NK-92 treated with Interleukin-12 subunit alpha and Interleukin-12 subunit beta, amount 100 ng/mL, for 24 hours (cell line): Measurements from ENCODE around the gene PCSK5.
"Not testable (repeated sequence)": the region's sequence is repeated elsewhere in the genome, so short reads cannot be mapped to it uniquely, and the experiment has no call there.

ENCODE experiments used
- DNase-seq: peaks from one replicate; lab custom pipeline; 2025; lab: John Stamatoyannopoulos, UW

Gene PCSK5

DNA sequence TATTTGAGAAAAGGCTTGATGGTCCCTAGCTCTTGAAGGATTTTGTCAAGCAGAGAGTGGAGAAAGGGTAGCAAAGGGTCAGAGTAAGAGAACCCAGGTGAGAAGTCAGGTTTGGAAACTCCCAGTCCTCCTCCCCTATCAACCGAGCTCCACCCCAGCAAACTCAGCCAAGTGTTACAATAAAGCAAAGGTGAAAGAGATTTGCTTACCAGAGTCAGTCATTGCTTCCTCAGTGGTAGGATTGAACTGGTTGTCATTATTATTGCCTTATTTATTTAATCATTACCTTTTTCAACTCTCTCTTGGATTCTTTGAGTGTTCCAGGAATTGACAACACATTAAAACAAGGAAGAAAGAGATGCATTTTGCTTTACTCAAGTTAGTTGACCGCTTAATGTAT is 423.3 kb downstream of the PCSK5 start:
- DNase-seq = no peak

DNA sequence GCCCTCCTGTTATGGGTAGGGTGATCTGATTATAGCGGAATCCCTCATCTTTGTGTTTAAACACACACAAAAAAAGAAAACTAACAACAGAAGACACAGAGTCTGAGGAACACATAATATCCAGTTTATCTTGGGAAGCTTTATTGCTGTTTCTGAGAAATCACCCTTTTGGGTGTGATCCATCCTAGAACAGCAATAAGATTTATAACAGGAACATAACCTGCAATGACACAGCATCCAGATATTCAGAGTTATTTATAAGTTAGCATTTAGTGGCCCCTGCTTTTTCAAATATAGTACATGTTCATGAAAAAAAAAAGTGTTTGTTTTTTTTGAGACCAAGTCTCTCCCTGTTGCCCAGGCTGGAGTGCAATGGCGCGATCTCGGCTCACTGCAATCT is 423.8 kb downstream of the PCSK5 start:
- no peak for DNase-seq

DNA sequence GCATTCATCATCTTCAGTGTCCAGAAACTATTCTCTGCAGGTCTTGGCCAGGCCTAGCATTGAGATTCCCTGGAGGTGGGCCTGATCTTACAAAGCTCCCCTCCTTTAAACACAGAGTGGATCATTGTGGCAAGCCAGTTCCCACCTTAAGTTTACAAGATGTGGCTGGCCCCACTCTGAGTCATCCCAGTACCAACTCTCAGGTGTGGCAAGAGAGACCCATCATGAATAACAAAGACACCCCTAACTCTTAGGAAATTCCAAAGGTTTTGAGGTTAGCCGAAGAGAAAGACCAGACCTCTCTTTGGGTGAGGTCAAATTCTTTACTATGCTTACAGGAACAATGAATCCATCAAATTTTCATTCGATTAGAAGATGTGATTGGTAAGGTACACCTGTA is 425.6 kb downstream of the PCSK5 start:
- no peak for DNase-seq

DNA sequence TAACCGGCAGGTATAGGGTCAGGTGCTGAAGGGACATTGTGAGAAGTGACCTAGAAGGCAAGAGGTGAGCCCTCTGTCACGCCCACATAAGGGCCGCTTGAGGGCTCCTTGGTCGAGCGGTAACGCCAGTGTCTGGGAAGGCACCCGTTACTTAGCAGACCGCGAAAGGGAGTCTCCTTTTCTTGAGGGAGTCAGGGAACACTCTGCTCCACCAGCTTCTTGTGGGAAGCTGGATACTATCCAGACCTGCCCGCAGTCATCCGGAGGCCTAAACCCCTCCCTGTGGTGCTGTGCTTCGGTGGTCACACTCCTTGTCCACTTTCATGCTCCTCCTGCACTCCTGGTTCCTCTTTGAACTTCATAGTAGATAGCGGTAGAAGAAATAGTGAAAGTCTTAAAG is 429.0 kb downstream of the PCSK5 start:
- DNase-seq = not testable (repeated sequence)

DNA sequence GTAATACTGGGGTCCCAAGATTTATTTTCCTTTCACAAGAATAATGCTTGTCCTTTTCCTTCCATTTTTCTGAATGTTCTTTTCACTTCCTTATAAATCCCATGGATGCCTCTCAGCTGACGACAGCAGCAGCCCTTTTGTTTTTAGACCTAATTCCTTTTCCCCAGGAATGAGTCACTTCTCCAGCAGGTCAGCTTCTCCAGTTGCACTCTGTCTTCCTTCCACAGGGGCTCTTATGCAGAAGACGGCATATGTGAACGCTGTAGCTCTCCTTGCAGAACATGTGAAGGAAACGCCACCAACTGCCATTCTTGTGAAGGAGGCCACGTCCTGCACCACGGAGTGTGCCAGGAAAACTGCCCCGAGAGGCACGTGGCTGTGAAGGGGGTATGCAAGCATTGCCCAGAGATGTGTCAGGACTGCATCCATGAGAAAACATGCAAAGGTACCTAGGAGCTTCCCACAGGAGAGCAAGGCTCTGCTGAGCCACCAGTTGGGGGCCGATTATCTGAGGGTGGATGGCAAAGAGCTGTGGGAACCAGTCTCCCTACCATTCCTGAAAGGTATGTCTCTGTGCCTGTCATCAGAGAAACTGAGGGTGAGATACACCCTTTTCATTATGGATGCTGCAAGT is 430.8 kb downstream of the PCSK5 start:
- DNase-seq = no peak

DNA sequence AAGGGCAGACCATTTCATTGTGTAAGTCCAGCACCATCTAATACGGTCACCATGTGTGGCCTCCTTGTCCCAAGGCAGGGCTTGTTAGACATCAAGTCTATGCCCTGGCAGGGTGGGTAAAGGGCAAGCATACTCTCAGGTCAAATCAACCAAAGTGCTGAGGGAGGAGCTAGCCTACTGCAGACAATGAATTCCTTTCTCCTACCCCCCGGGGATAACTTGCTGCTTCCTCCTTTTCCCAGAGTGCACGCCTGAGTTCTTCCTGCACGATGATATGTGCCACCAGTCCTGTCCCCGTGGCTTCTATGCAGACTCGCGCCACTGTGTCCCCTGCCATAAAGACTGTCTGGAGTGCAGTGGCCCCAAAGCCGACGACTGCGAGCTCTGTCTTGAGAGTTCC is 432.3 kb downstream of the PCSK5 start:
- no peak for DNase-seq

DNA sequence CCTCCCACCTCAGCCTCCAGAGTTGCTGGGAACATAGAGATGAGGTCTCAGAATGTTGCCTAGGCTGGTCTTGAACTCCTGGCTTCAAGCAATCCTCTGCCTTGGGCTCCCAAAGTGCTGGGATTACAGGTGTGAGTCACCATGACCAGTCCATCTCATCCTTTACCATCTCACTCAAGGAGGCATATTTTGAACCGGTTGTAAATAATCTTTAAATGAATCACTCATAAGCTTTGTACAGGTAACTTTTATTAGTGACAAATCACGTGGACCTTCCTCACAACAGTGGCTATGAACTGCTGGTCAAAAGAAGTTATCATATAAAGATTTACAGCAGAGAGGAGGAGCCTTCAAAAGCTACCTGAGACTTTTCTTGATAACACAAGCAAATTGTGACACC is 433.0 kb downstream of the PCSK5 start:
- no peak for DNase-seq

DNA sequence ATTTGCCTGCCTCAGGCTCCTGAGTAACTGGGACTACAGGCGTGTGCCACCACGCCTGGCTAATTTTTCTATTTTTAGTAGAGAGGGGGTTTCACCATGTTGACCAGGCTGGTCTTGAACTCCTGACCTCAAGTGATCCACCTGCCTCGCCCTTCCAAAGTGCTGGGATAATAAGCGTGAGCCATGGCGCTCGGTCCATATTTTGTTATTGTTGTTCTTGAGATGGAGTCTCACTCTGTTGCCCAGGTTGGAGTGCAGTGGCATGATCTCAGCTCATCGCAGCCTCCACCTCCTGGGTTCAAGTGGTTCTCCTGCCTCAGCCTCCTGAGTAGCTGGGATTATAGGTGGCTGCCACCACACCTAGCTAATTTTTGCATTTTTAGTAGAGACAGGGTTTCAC is 433.6 kb downstream of the PCSK5 start:
- DNase-seq = not testable (repeated sequence)

DNA sequence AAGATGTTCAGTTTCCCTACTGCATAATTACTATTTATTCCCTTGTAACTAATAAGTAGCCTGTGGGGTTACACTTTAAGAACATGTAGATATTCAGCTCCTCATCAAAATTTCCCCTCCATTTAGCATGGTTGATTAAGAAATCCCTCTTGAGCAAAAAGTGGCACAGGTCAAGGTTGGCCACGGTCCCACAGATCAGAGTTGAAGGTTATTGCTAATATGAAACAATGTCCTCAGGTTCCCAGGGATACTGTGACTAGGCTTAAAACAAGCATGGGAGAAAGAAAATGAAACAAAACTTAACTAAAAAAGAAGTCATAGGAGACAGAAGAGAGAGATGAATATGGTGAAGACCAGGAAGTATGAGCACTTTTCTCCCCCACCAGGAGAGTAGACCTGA is 439.6 kb downstream of the PCSK5 start:
- DNase-seq = no peak

DNA sequence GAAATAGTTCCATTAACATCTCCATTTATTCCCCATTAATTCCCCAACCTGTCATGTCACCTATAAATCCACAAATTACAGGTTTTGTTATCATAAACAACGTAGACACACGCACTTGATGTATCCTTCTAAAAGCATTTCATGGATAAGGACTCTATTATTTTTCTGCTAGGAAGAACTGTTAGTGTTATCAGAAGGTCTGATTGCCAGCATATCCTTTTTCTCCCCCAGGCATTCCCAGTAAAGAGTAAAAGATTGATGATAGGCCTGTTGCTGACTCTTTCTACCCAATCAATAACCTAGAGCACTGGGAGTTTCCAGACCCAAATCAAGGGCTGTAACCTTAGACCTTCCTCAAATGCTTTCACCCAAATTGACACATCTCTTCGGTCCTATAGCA is 442.9 kb downstream of the PCSK5 start:
- no peak for DNase-seq

DNA sequence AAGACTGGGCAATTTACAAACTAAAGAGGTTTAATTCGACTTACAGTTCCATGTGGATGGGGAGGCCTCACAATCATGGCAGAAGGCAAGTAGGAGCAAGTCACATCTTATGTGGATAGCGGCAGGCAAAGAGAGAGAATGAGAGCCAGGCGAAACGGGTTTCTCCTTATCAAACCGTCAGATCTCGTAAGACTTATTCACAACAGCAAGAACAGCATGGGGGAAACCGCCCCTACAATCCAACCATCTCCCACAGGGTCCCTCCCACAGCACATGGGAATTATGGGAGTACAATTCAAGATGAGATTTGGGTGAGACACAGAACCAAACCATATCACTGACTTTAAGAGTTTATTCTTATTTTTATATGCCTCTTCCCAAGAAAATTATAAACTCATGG is 443.5 kb downstream of the PCSK5 start:
- no peak for DNase-seq

DNA sequence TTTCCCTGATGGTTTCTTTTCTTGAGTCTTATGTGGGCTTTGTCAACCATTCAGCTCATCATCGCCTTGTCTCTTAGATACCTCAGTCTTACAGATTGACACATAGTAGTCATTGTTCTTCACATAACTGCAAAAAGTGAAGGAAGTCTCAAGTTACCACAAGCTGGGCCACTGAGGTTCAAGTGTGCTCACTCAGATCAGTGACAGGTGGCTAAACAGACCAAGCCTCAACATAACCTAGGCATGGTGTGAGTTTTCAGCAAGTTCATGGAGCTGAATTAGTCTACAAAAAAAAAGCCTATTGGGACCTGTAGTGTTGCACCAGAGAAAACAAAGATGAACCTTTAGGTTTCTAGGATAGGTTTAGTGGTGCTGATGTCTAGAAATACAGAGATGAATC is 445.6 kb downstream of the PCSK5 start:
- DNase-seq = no peak

DNA sequence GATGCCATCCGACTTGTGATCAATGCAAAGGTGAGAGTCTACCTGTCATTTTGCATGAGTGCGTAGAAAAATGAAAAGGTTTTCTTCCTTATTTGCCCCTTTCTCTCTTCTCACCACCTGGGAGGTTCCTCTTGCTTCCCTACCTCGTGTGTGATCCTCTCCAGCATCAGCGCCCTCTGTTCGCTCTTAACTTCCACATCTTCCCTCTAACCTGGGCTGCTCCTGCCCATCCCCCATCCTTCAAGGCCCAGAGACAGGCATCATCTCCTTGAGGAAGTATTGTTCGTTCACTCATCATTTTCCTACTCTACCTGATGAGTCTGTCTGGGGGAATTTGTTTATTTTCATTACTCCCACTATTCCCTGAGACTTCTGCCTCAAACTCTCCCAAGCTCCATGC is 447.9 kb downstream of the PCSK5 start:
- no peak for DNase-seq

DNA sequence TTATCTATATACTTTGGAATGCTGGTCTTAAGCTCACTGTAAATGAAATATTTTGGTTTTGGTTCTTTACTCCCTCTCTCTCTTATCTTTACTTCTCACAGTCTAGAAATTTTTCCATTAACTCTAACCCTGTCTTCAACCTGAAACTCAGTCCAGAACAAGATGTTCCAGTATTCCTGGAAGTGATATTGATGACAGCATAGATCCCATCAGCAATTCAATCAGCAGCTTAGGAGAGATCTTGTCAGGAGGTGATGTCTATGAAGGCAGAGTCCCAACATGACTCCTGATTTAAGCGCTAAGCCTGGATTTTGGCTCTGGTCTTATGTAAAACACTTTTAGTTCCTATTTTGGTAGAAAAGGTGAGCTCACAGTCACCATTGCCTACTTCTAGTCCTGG is 451.1 kb downstream of the PCSK5 start:
- no peak for DNase-seq

DNA sequence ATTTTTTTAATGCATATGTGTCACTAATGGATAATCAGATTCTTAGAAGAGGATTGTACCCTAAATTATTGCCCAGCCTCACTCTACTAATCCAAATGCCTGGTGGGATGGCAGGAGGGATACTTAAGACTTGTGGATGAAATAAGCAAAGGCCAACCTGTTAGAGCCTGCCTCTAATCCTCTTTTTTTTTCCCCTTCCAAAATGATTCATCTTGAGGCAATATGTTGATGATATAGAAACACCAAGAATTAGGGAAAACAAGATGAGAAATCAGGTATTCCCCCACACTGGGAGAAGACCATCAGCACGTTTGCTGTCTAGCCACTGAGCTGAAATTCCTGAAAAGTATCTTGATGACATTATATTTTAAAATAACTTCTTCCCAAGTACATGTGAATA is 451.7 kb downstream of the PCSK5 start:
- no peak for DNase-seq

DNA sequence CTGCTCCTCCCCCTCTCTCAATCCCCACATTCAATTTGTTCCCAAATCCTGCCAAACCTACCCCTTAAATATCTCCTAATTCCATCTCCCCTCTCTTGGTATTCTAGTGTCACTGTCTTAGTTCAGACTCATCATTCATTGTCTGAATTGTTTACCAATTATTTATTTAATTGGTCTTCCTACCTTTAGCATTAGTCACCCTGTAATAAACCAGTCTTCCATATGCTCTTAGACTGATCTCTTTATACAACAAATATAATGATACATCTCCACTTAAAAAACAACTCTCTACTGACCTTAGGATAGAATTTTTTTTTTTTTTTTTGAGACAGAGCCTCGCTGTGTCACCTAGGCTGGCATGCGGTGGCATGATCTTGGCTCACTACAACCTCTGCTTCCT is 452.4 kb downstream of the PCSK5 start:
- no peak for DNase-seq

DNA sequence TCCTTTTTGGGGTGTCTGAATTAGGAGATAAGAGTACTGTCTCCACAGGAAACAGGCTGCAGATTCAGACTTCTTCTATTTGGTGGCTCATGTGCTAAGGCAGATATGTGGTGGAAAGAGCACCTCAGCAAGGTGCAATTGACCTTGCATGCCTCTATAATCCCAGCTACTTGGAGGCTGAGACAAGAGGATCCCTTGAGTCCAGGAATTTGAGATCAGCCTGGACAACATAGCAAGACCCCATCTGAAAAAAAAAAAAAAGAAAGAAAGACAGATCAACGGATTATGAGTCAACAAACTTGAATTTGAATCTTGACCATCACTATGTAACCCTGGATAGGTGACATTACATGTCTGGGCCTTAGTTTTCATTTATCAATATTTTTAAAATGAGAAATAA is 459.4 kb downstream of the PCSK5 start:
- no peak for DNase-seq

DNA sequence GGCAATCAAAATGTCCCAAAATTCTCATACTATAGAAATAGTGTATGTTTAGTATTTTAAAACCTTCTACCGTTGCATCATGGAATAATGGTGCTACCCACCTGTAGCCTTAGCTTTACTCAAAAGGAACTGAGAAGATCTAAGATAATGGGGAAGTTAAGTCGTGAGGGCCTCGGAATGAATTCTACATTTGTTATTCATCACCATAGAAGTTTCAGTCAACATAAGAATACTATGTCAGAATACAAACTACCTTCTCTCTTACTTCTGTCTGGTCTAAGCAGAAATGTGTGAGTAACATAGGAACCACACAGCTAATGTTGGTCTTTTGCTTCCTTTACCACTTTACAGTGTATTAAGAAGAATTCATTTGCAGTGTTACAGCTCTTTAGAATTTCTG is 460.5 kb downstream of the PCSK5 start:
- DNase-seq = no peak

DNA sequence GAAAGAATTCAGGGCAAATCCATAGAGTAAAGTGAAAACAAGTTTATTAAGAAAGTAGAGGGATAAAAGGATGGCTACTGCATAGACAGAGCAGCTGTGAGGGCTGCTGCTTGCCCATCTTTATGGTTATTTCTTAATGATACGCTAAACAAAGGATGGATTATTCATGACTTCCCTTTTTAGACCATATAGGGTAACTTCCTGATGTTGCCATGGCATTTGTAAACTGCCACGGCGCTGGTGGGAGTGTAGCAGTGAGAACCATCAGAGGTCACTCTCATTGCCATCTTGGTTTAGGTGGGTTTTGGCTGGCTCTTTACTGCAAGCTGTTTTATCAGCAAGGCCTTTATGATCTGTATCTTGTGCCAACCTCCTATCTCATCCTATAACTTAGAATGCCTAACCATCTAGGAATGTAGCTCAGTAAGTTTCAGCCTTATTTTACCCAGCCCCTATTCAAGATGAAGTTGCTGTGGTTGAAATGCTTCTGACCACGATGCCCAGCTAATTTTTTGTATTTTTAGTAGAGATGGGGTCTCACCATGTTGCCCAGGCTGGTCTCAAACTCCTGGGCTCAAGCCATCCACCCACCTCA is 461.6 kb downstream of the PCSK5 start:
- no peak for DNase-seq

DNA sequence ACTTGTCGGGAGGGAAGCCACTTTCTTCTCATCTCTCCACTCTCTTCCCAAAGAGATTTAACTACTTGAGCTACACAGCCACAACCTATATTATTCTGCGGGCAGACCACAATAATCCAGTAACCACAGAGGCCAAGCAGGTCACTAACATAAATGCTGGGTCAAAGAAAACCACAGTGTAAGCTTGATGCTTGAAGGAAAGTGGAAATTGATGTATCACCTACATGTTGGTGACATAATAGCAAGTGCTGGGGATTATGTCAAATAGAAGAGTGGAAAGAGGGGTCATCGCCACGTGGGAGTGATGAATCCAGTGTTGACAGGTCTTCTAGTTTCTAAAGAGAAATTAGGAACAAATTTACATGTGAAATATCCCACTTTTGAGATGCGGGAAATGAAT is 462.8 kb downstream of the PCSK5 start:
- DNase-seq = no peak

DNA sequence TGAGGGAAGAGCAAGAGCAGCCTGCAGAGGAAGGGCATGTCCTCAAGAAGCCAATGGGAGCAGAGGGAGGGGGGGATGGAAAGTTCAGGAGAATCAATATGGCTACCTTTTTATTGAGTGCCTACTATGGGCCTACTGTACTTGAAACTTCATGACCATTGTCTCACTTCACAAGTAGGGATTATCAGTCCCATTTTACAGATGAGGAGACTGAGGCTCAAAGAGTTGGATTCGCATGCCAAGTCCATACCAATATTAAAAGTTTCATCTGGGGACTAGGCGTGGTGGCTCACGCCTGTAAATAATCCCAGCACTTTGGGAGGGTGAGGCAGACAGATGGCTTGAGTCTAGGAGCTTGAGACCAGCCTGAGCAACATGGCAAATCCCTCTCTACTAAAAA is 463.7 kb downstream of the PCSK5 start:
- DNase-seq = no peak

DNA sequence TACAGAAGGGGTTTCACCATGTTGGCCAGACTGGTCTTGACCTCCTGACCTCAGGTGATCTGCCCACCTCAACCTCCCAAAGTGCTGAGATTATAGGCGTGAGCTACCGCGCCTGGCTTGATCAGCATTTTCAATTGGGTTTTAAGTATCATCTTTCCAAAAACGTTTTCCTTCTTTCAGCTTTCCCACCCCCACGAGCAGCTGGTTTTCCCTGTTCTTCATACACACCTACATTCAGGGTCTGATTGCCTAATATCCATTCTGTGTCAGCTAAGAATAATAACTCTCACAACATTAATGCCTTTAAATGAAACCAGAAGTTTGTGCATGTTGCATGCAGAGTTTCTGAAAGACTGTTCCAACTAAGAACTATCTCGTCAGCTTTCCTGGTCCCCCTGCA is 465.4 kb downstream of the PCSK5 start:
- DNase-seq = no peak

DNA sequence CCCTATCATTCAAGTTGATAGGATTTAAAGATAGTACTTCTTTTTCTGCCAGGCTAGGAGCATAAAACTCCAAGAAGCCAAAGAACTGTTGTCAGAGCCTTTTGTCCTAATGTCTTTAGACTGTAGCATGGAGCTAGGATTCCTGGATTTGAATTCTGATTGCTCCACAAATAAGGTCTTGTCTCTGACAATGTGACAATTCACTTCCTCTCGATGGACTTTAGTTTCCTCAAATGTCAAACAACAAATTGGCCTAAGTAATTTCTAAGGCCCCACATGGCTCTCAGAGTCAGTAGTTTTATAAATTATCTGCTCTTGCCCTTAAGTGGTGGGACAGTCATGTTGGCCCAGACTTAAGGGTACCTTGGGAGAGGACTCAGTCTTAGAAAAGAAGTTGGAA is 467.1 kb downstream of the PCSK5 start:
- DNase-seq = no peak

DNA sequence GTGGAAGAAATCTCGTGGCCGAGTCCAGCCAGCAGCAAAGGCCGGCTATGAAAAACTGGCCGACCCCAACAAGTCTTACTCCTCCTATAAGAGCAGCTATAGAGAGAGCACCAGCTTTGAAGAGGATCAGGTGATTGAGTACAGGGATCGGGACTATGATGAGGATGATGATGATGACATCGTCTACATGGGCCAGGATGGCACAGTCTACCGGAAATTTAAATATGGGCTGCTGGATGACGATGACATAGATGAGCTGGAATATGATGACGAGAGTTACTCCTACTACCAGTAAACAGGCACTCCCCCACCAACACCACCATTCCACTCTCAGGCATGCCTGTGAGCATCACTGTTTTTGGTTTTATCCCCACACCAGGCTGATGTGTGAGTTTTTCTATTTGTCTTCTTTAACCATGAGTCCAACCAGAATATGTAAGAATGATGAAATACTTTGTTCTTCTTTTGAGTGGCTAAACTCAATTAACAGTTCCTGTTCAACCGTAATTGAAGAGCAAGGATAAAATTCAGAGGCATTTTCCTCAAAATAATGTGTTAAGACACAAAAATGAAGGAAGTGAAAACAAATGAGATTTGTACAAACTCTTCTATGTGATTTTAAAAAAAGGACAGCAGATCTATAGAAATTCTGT is 468.3 kb downstream of the PCSK5 start:
- no peak for DNase-seq
